Hematopoietic multipotent progenitor cell treated with erythropoietin and hydrocortisone succinate and interleukin-3 and kit ligand, for 15 days (in vitro differentiated cells): Measurements from ENCODE around the gene DTNBP1.
"Not testable (repeated sequence)": the region's sequence is repeated elsewhere in the genome, so short reads cannot be mapped to it uniquely, and the experiment has no call there.

Experiments used
- DNase-seq: peaks from one replicate; pipeline ENCODE4 v3.0.0-alpha.2; 2015; ENCODE audit warnings: low spot score

DTNBP1 gene

DNA sequence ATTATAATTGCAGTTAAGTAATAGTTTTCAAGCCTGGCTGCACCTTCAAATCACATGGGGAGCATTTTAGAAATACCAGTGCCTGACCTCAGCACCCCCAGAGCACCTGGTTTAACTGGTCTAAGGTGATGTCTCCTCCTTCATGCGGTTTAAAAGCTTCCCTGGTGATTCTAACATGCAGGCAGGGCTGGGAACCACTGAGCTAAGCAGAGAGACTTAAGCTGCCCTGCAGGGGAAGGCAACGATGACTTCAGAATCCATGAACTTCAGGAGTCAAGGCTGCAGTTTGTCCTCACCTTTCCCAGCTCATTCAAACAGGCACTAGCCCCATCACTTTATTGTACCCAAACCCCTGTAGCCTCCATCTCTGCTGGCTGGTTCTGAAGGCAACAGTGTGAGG is 6.1 kb upstream of the DTNBP1 start:
- no peak for DNase-seq

- not testable (repeated sequence) for DNase-seq
Observed at GRCh38 chr6:15666896-15667295, 4.1 kb upstream of the DTNBP1 start.

DNA sequence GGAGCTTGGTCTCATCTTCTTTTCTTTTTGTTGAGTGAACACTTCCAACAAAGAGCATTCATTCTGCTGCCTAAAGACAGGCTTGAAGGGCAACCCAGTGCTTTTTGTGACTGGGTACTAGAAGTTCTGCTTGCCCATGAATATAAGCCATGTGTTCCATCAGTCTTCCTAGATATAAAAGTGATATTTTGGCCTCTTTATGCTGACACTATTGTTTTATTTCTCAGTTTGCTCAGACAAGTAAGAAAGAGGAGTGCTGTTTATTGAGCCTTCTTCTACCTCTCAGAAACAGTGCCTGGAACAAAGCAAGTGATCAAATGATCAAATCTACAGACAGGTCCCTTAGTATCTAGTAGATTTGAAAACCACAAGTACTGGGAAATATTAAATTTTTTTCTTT is 2.4 kb upstream of the DTNBP1 start:
- no peak for DNase-seq

DNA sequence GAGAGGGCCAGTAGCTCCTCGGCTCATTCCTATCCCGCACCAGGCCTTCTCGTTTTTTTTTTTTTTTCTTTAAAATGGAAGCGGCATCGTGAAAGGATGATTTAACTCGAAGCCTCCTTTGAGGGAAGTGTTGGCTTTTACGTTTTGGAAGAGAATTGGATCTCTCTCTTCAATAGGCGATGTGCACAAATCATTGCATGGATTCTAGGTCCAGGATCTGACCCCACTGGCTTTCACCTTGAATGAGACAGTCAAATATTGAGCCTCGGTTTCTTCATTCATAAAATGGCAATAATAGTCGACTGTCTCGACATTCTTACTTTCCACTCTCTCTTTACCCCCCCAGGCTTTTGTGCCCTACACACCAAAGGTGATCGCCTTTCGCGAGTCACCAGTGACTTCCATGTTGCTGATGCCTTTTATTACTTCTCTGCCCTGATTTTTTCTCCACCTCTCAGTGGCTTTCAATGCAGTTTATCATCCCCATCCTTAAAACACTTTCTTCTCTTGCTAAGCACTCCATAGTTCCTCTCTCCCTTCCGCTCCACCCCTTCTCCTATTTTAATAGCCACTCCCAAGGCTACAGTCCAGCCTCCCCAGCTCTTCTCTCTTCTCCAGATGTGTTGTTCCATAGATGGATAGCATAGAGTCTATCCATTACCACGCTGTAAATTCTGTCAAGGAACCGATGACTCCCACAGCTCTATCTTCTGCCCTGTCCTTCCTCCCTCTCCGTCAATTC is 473 bp upstream of the DTNBP1 start:
- DNase-seq, result no peak

DNA sequence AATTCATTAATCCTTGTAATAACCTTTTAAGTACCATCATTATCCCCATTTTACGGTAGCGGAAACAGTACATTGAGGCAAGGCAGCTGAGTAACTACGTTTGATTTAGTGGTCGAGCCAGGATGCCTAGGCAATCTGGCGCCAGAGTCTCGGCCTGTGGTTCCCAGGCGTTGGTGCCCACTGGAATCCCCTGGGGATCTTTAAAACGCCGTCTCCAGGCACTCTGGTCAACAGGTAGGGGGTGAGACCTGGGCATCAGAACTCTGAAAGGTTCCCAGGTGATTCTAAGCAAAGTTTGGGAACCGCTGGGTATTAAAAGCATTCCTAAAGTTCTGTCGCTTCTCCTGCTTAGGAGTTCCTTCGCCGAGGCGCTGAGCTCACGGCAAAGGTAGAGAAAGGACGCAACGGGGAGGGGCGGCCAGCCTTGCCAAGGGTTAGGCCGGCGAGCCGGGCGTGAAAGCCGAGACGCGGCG is 939 bp downstream of the DTNBP1 start:
- no peak for DNase-seq

- no peak for DNase-seq
Observed at GRCh38 chr6:15659181-15659580, 3.6 kb downstream of the DTNBP1 start.

DNA sequence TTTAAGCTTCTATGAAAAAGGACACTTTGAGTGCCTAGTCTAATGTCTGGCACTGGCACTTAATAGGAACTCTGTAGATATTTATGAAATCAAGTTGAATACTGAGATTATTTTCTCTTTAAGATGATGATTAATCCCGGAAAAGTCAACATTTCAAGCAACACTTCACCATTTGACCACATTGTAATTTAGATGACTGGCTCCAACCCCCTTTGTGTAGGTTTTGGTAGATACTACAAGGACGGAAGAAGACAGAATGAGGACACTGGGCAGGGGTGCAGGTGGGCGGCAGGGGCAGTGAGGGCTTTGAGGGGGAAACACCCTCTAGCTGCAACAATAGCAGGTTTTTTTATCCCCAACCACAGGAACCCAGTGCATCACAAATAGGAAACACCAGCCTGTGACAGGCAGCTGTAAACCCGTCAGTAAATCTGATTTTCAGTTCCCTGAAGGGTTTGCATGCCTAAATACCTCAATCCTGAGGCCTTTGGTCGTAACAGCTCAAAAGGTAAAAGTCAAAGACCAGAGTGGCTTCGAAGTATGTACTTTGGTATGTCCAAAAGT is 4.6 kb downstream of the DTNBP1 start:
- DNase-seq, result no peak

DNA sequence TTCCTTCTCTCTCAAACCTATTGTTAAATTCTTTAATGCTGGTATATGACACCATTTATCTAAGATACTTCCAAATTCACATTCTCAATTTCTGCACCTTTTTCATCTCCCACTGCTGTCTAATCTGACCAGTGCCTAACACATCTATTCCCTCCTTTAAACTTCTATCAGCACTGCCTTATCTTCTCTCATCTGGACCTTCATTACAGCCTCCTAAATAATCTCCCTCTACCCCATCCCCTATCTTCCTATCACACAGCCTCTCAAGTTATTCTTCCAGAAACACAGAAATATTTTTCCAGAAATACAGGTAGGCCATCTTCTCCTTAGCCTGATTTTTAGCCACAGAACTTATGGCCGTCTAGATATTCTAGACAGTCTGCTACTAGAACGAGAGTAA is 5.5 kb downstream of the DTNBP1 start:
- DNase-seq, result no peak

DNA sequence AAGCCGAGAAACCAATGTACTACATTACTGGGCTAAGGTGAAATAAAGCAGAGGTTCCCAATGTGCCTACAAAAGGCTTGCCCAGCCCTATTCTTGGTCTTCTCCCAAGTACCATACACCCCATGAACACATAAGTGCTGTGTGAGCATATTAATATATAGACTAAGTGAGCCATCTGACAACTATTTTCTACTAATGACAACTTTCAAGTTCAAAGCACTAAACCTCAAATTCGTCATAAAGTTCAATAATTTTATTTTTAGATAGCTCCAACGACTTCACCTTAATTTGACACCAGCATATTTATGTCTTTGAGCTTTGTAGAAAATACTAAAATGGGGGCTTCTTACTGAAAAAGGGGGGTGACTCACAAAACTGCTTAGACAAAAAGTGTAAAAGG is 6.7 kb downstream of the DTNBP1 start:
- no peak for DNase-seq

GRCh38 chr6:15654250-15654649 is 8.6 kb downstream of the DTNBP1 start:
- no peak for DNase-seq

DNA sequence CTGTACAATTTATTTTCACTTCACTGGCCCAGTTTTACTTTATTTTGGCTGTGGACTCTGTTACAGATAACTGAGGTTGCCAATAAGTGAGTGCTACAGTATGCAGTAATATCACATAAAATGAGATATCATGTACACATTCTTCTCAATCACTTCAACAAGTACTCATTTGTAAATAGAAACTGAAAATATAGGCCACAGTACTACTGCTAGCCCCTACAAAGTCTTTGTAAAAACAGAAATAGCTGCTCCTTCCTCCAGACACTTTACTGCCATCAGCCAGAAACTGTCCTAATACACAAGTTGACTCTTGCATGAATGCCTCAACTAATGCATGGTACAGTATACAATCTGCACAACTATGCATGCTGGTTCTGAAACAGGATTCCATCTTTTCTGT is 9.2 kb downstream of the DTNBP1 start:
- DNase-seq, result no peak

- DNase-seq, result not testable (repeated sequence)
Observed at GRCh38 chr6:15650004-15650559, 12.7 kb downstream of the DTNBP1 start.

DNA sequence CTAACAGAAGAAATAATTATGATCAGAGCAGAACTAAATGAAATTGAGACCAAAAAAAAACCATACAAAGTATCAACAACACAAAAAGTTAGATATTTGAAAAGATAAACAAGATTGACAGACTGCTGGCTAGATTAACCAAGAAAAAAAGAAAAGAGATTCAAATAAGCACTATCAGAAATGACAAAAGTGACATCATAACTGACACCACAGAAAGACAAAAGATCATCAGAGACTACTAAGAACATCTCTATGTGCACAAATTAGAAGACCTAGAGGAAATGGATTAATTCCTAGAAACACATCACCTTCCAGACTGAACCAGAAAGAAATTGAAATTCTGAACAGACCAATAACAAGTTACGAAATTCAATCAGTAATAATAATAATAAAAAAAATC is 17.9 kb downstream of the DTNBP1 start:
- no peak for DNase-seq

- DNase-seq, result no peak
Observed at GRCh38 chr6:15643542-15643941, 19.3 kb downstream of the DTNBP1 start.

GRCh38 chr6:15642276-15642675 is 20.6 kb downstream of the DTNBP1 start:
- DNase-seq, result no peak

DNA sequence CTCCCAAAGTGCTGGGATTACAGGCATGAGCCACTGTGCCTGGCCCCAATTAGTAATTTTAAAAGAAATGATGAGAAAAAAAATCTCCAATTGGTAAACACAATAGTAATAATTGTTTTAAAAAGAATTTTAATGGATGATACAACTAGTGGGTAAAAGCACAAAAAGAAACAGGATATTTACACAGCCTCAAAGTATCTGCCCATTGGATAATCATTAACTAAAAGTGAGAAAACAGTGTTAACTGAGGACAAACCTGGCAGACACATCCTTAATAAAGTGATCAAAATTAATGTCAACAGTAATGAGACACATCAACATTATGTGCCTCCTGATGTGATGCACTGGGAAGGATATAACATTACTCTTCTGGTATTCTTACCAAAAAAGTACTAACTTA is 24.5 kb downstream of the DTNBP1 start:
- no peak for DNase-seq

DNA sequence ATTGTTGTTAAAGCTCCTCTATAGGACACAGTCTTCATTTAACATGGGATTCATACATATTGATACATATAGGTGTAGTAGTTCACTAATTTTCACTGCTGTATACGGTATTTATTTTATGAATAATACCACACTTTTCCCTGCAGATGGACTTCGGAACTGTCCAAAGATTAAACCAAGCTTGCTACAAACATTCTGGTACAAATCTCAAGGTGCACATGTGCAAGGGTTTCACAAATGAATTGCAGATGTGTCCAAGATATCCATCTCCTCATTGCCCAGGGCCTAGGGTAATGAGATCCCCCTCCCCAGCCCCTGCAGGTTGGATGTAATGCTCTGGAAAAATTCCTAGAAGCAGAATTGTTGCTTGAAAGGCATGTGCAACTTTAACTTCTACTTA is 31.4 kb downstream of the DTNBP1 start:
- DNase-seq, result no peak

DNA sequence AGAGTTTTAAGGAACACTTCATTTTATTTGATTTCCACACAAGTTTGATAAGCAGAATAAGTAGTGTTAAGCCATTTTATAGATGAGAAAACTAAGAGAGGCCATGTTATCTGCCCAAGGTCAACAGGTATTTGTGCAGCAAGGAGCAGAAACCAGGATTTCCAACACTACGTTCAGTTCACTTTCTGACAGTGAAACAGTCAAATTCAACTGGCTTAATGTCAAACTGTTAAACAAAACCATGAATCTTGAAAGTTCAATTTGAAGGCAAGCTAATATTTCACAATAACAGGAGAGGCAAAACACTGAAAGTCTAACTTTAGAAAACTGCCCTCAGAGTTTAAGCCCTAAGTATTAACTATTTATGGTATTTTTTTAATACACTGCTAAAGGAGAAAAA is 32.6 kb downstream of the DTNBP1 start:
- no peak for DNase-seq

GRCh38 chr6:15629487-15629886 is 33.3 kb downstream of the DTNBP1 start:
- no peak for DNase-seq

- no peak for DNase-seq
Observed at GRCh38 chr6:15628499-15629131, 34.2 kb downstream of the DTNBP1 start.

GRCh38 chr6:15627821-15628220 is 35.0 kb downstream of the DTNBP1 start:
- no peak for DNase-seq

- DNase-seq, result no peak
Observed at GRCh38 chr6:15626878-15627674, 35.8 kb downstream of the DTNBP1 start.
